OCI-LY1 (cell line): Measurements from ENCODE around the gene FAM117A.

Source experiments
- H2AFZ ChIP-seq: fragments of 200-600 bp; sonication (generic), shearing (Covaris generic); 2 replicates; pipeline ENCODE4 v1.6.0; 2014; ENCODE audit warnings: antibody characterized with exemption, mild to moderate bottlenecking, low read length
- H3F3A ChIP-seq: fragments of 200-600 bp; sonication (generic), shearing (Covaris generic); 2 replicates; pipeline ENCODE4 v1.6.0; 2014; ENCODE audit warnings: mild to moderate bottlenecking, antibody characterized with exemption, low read length, moderate library complexity; ENCODE audit not compliant: insufficient read depth
- H3K27ac ChIP-seq: fragments of 200-600 bp; sonication (generic); 2 replicates; pipeline ENCODE4 v1.5.1; 2014; ENCODE audit warnings: low read length, mixed run types, mild to moderate bottlenecking, low read depth; ENCODE audit not compliant: poor library complexity, severe bottlenecking
- H3K27me3 ChIP-seq: fragments of 200-600 bp; sonication (generic); 2 replicates; pipeline ENCODE4 v1.6.0; 2014; ENCODE audit warnings: antibody characterized with exemption, mild to moderate bottlenecking, low read length, moderate library complexity; ENCODE audit not compliant: insufficient read depth
- H3K36me3 ChIP-seq: fragments of 200-600 bp; sonication (generic); 2 replicates; pipeline ENCODE4 v1.6.1; 2014; ENCODE audit warnings: mild to moderate bottlenecking, antibody characterized with exemption, low read length, moderate library complexity, mixed read lengths; ENCODE audit not compliant: insufficient read depth
- H3K4me1 ChIP-seq: fragments of 200-600 bp; sonication (generic); 2 replicates; pipeline ENCODE4 v1.5.1; 2014; ENCODE audit warnings: mild to moderate bottlenecking, low read length, moderate library complexity; ENCODE audit not compliant: insufficient read depth, severe bottlenecking
- H3K4me2 ChIP-seq: fragments of 200-600 bp; sonication (generic), shearing (Covaris generic); 2 replicates; pipeline ENCODE4 v1.6.1; 2014; ENCODE audit warnings: low read length
- H3K4me3 ChIP-seq: fragments of 200-600 bp; sonication (generic); 2 replicates; pipeline ENCODE4 v1.5.1; 2014; ENCODE audit warnings: low read length, low read depth, mild to moderate bottlenecking, mixed read lengths; ENCODE audit not compliant: poor library complexity, severe bottlenecking
- H3K79me2 ChIP-seq: fragments of 200-600 bp; shearing (Covaris generic); 2 replicates; pipeline ENCODE4 v1.6.1; 2016; ENCODE audit warnings: mixed run types, low read length, mixed read lengths; ENCODE audit not compliant: insufficient read depth
- H3K9ac ChIP-seq: fragments of 200-600 bp; sonication (generic), shearing (Covaris generic); 2 replicates; pipeline ENCODE4 v1.6.1; 2014; ENCODE audit warnings: mild to moderate bottlenecking, low read length, mixed read lengths
- H3K9me2 ChIP-seq: fragments of 200-600 bp; sonication (generic), shearing (Covaris generic); 2 replicates; pipeline ENCODE4 v1.6.1; 2014; ENCODE audit warnings: low read depth, mild to moderate bottlenecking, low read length, mixed read lengths
- H3K9me3 ChIP-seq: fragments of 200-600 bp; shearing (Covaris generic); 2 replicates; pipeline ENCODE4 v1.6.1; 2014; ENCODE audit warnings: low read length, mixed read lengths
- H4K20me1 ChIP-seq: fragments of 200-600 bp; sonication (generic), shearing (Covaris generic); 2 replicates; pipeline ENCODE4 v1.6.0; 2016; ENCODE audit warnings: mild to moderate bottlenecking, low read length; ENCODE audit not compliant: insufficient read depth
- EZH2 ChIP-seq: fragments of 200-600 bp; sonication (generic), shearing (Covaris generic); IDR thresholded peaks from 2 replicates; pipeline ENCODE4 v1.8.0; 2017; ENCODE audit warnings: borderline replicate concordance, mixed run types, mild to moderate bottlenecking, antibody characterized with exemption, low read length, moderate library complexity, mixed read lengths
- TF ChIP-seq, protein P1 (sequence below): fragments of 200-600 bp; sonication (generic), shearing (Covaris generic); IDR thresholded peaks from 2 replicates; pipeline ENCODE4 v1.5.1; 2017; ENCODE audit warnings: mild to moderate bottlenecking, antibody characterized with exemption, low read length, moderate library complexity, mixed read lengths

FAM117A gene

DNA sequence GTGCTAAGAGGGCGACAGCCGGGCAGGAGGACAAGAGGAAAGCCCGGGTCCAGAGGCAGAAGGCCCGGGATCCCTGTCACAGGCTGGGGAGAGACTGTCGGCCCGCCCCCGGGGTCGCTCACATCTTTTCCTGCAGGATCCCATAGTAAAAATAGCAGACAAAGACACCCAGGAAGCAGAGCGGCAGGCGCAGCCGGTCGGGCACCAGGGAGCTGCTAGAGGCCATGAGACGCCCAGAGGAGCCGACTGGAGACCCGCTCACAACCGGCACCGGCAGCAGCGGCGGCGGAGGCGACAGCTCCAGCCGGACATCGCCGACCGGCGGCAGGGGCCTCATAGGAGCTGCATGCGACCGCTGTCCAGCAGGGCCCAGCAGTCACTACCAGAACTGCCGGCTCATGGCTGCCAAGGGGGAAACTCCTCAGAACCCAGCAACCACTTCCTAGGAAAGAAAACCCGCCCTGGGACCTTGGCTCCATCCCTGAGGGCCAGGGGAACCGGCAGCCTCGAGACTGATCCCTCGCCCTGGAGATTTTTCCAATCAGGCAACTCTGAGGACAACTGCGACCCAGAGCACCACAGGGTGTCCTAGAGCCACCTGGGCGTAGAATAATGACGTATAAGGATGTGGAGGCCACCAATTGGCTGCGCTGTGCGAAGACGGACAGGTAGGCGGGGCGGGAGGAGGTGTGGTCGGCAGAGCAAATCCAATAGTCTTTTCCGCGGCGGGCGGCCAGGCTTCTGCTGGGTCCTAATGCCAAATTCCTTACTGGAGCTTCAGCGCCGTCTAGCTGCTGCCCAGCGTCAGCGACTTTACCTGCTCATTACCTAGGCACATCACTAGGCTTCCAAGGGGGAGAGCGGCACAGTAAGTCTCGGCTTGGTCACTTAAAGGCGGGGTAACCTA is 56.1 kb downstream of the FAM117A start, which contains the start of gene SLC35B1:
SLC35B1 (minus strand) TSS at position 357 of the 907 bp plus-strand sequence; CDS start at position 226, 131 bp downstream.
- TF ChIP-seq, protein P1, sequence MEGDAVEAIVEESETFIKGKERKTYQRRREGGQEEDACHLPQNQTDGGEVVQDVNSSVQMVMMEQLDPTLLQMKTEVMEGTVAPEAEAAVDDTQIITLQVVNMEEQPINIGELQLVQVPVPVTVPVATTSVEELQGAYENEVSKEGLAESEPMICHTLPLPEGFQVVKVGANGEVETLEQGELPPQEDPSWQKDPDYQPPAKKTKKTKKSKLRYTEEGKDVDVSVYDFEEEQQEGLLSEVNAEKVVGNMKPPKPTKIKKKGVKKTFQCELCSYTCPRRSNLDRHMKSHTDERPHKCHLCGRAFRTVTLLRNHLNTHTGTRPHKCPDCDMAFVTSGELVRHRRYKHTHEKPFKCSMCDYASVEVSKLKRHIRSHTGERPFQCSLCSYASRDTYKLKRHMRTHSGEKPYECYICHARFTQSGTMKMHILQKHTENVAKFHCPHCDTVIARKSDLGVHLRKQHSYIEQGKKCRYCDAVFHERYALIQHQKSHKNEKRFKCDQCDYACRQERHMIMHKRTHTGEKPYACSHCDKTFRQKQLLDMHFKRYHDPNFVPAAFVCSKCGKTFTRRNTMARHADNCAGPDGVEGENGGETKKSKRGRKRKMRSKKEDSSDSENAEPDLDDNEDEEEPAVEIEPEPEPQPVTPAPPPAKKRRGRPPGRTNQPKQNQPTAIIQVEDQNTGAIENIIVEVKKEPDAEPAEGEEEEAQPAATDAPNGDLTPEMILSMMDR: peak; percentile 96
- no peak for TF ChIP-seq EZH2
- Histone ChIP-seq H3K4me3 (peak within 1 kb of the TSS; percentile 96), H3F3A (peaks cover 5% of the 10 kb centered on the region; the same call in 1 of the 2 replicates), H3K36me3 (peaks cover 65% of the 10 kb centered on the region), H3K9ac (peak within 1 kb of the TSS; percentile 88), H3K4me2 (peak within 1 kb of the TSS; percentile 78), H3K79me2 (peaks cover 6% of the 10 kb centered on the region; the same call in 1 of the 2 replicates), H2AFZ (no peak within 1 kb of the TSS), H3K27me3 (no peaks in the 10 kb centered on the region), H3K27ac (peak within 1 kb of the TSS; percentile 70), H3K9me2 (no peaks in the 10 kb centered on the region), H3K9me3 (no peaks in the 10 kb centered on the region), H4K20me1 (no peaks in the 10 kb centered on the region), H3K4me1 (peaks cover 19% of the 10 kb centered on the region)

GRCh38 chr17:49707246-49707607 is 56.7 kb downstream of the FAM117A start:
- no peaks in the 10 kb centered on the region for H4K20me1 ChIP-seq
- H2AFZ ChIP-seq: no peak overlapping the region
- H3K9ac ChIP-seq: peak overlapping the region; percentile 88
- peak overlapping the region; percentile 96 for H3K4me3 ChIP-seq
- peaks cover 6% of the 10 kb centered on the region; the same call in 1 of the 2 replicates for H3K79me2 ChIP-seq
- H3F3A ChIP-seq: peaks cover 5% of the 10 kb centered on the region; the same call in 1 of the 2 replicates
- no peaks in the 10 kb centered on the region for H3K9me3 ChIP-seq
- H3K9me2 ChIP-seq: no peaks in the 10 kb centered on the region
- peak overlapping the region; percentile 78 for H3K4me2 ChIP-seq
- TF ChIP-seq, protein P1: peak; percentile 28; the same call in 1 of the 2 replicates
- TF ChIP-seq EZH2: no peak
- peaks cover 66% of the 10 kb centered on the region for H3K36me3 ChIP-seq
- H3K27me3 ChIP-seq: no peaks in the 10 kb centered on the region
- H3K4me1 ChIP-seq: peaks cover 19% of the 10 kb centered on the region
- H3K27ac ChIP-seq: peak overlapping the region; percentile 70

GRCh38 chr17:49705254-49705653 is 58.7 kb downstream of the FAM117A start:
- H3K4me3 ChIP-seq: no peak overlapping the region
- H3K79me2 ChIP-seq: peaks cover 6% of the 10 kb centered on the region; the same call in 1 of the 2 replicates
- no peak overlapping the region for H3K4me2 ChIP-seq
- H4K20me1 ChIP-seq: no peaks in the 10 kb centered on the region
- peaks cover 5% of the 10 kb centered on the region; the same call in 1 of the 2 replicates for H3F3A ChIP-seq
- H2AFZ ChIP-seq: no peak overlapping the region
- no peaks in the 10 kb centered on the region for H3K9me2 ChIP-seq
- H3K27me3 ChIP-seq: no peaks in the 10 kb centered on the region
- no peak for TF ChIP-seq EZH2
- TF ChIP-seq, protein P1: no peak
- no peak overlapping the region for H3K27ac ChIP-seq
- no peak overlapping the region for H3K9ac ChIP-seq
- H3K36me3 ChIP-seq: peaks cover 65% of the 10 kb centered on the region
- H3K9me3 ChIP-seq: no peaks in the 10 kb centered on the region
- H3K4me1 ChIP-seq: peaks cover 19% of the 10 kb centered on the region
